Testis (tissue), 3 donors: ENCODE results near the gene TTC3. TPM values are rescaled to one million over a fixed set of nuclear protein-coding genes. Genes with fewer than 3 reads are reported as not detected.

Experiments
- DNase-seq: peaks from one replicate; pipeline ENCODE4 v3.0.0-alpha.2; 2019
- H3K27ac ChIP-seq, 2 donors: fragments of 200-600 bp; sonication (generic); one replicate each; pipeline ENCODE4 v1.5.1; 2019
- H3K27me3 ChIP-seq: fragments of 200-600 bp; sonication (generic); one replicate; pipeline ENCODE4 v1.5.1; 2019
- H3K36me3 ChIP-seq: fragments of 200-600 bp; sonication (generic); one replicate; pipeline ENCODE4 v1.5.1; 2017; ENCODE audit warnings: low read depth; ENCODE audit errors: missing control alignments
- H3K4me1 ChIP-seq: fragments of 200-600 bp; sonication (generic); one replicate; pipeline ENCODE4 v1.5.1; 2019
- H3K4me3 ChIP-seq, 2 donors: fragments of 200-600 bp; sonication (generic); one replicate each; pipeline ENCODE4 v1.5.1; 2017 to 2019
- H3K9me3 ChIP-seq: fragments of 200-600 bp; sonication (generic); one replicate; pipeline ENCODE4 v1.5.1; 2017
- POLR2A ChIP-seq: fragments of 450-650 bp; IDR thresholded peaks from one replicate; pipeline ENCODE4 v1.6.1; 2017; ENCODE audit warnings: antibody characterized with exemption, mild to moderate bottlenecking, moderate library complexity
- WGBS, 2 donors: methylation state at CpG; one replicate each; pipeline ENCODE4 v1.1.5; 2018; 5-methylcytosine and 5-hydroxymethylcytosine counted together
- intact Hi-C: fragments of 100-400 bp; cut with DNase I; formaldehyde crosslinking; loops from one replicate; pipeline ENCODE4 v1.15.1; 2023; ENCODE audit warnings: low total_unique reads
- polyA plus RNA-seq: library from polyadenylated mRNA; stranded (reverse); fragments of 350-450 nt; fragmentation: Illumina TruSeq; extraction: RNeasy Lipid Tissue Mini Kit (QIAGEN cat#74804); gene quantifications from one replicate; pipeline ENCODE4 v1.2.3, GENCODE V29; 2014; ENCODE audit warnings: low read depth, low replicate concordance; ENCODE audit not compliant: insufficient read depth
- total RNA-seq, 2 donors: library from RNA; depleted of rRNA; stranded (reverse); fragments of >200 nt; gene quantifications; one replicate each; pipeline ENCODE4 v1.2.3, GENCODE V29; 2016
- TF ChIP-seq, protein P1 (sequence below), 3 experiments: fragments of 450-650 bp in 2 of 3; fragments of 200-600 bp in 1 of 3; sonication (generic) in 1 of 3; IDR thresholded peaks; one replicate each; pipeline ENCODE4 v1.5.1; 2016 to 2019; ENCODE audit warnings: antibody characterized with exemption in 3 of 3, mild to moderate bottlenecking in 2 of 3, moderate library complexity in 1 of 3

The TTC3 gene
- total and polyA plus RNA-seq, 3 donors from 2014 or later, result 70.7 to 181 (median 154) TPM

DNA sequence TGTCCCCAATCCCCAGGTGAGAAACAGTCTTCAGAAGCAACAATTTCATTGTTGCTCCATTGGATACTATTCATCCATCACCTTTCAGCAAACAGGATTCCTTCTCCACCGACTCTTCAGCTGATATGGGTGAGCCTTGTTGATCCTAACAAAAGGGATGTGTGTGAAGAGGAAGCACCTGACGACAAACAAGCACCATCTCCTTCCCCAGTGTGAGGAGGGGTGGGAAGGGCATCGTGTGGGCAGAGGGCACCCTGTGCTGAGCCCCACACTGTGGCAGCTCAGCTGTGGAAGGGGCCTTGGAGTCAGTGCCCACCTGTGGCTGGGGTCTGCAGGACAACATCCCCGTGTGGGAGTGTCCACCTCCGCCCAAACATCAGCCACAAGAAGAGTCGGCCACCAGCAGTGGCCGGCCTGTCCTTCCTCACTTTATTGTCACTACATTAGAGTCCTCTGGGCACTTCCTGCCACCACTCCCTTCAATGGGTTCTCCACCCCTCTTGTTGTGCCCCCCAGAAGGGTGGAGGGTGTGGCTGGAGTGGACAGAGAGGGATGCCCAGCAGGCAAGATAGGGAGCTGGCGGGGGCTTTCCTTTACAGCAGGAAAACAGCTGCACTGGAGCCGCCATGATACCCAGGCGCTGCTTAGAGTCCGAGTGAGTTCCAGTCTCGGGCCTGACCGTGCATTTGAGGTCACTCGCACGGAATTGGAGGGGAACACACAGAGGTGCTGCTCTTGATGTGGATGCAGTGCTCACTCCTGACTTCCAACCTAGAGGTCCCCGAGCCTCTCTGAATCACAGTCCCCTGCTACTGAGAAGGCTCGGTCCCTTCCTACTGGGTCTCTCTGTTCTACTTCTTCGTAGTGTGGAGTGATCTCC, 153.2 kb downstream of the TTC3 start:
- no peaks in the 10 kb centered on the region for H3K27me3 ChIP-seq
- H3K27ac ChIP-seq, result no peak overlapping the region
- 85 to 96% methylated on average over 14 to 18 of the region's 18 CpGs for WGBS, 2 donors
- no peaks in the 10 kb centered on the region for H3K36me3 ChIP-seq
- H3K4me3 ChIP-seq, result no peak overlapping the region
- H3K9me3 ChIP-seq, result no peaks in the 10 kb centered on the region
- TF ChIP-seq, protein P1, sequence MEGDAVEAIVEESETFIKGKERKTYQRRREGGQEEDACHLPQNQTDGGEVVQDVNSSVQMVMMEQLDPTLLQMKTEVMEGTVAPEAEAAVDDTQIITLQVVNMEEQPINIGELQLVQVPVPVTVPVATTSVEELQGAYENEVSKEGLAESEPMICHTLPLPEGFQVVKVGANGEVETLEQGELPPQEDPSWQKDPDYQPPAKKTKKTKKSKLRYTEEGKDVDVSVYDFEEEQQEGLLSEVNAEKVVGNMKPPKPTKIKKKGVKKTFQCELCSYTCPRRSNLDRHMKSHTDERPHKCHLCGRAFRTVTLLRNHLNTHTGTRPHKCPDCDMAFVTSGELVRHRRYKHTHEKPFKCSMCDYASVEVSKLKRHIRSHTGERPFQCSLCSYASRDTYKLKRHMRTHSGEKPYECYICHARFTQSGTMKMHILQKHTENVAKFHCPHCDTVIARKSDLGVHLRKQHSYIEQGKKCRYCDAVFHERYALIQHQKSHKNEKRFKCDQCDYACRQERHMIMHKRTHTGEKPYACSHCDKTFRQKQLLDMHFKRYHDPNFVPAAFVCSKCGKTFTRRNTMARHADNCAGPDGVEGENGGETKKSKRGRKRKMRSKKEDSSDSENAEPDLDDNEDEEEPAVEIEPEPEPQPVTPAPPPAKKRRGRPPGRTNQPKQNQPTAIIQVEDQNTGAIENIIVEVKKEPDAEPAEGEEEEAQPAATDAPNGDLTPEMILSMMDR (IDR thresholded peaks at IDR 0.05), result no peak
- TF ChIP-seq POLR2A, result no peak
- H3K4me1 ChIP-seq, result no peaks in the 10 kb centered on the region
- intact Hi-C loops, result no loop called here
- DNase-seq, result peak; percentile 11

DNA sequence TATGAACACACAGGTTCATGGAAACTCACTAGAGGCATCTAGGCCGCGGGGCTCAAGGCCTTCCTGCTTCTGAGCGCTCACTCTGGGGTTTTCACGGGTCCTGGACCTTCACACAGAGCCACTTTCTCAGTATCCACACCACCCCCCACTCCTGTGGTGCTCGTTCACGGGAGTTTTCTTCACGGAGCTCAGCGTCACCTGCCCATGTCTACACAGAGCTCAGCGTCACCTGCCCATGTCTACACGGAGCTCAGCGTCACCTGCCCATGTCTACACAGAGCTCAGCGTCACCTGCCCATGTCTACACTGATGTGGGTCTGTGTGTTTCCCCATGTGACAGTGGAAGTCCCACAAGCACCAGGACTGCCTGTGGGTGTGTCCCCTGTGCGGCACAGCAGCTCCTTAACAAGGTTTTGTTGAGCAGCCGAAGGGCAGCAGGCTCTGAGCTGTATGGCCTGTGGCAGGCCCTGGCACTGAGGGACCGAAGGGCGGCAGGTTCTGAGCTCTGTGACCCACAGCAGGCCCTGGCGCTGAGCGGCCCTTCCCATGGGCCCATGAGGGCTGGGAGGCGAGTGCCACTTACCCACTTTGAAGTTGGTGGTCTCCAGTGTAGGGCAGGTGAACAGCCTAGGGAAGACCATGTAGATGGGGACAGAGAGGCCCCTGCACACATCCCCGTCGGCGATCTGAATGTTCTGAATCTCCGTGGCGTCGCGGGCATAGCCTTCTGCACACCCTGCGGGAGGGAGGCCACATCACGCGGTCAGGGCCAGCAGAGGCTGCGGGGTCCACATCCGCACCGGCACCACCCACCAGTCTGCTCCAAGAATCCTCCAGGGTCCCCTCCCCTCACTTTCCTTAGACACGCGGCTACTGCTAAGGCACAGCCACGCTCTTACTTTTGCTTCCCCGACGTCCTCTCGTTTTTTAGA, 154.3 kb downstream of the TTC3 start:
- intact Hi-C loops, result no loop called here
- H3K4me1 ChIP-seq, result no peaks in the 10 kb centered on the region
- TF ChIP-seq, protein P1 (IDR thresholded peaks at IDR 0.05), result no peak
- no peak for TF ChIP-seq POLR2A
- no peak overlapping the region for H3K27ac ChIP-seq
- H3K4me3 ChIP-seq, result no peak overlapping the region
- no peaks in the 10 kb centered on the region for H3K36me3 ChIP-seq
- no peaks in the 10 kb centered on the region for H3K27me3 ChIP-seq
- DNase-seq, result peak; percentile 10
- WGBS, 2 donors, result 94 to 97% methylated on average over 24 to 37 of the region's 38 CpGs
- H3K9me3 ChIP-seq, result no peaks in the 10 kb centered on the region

DNA sequence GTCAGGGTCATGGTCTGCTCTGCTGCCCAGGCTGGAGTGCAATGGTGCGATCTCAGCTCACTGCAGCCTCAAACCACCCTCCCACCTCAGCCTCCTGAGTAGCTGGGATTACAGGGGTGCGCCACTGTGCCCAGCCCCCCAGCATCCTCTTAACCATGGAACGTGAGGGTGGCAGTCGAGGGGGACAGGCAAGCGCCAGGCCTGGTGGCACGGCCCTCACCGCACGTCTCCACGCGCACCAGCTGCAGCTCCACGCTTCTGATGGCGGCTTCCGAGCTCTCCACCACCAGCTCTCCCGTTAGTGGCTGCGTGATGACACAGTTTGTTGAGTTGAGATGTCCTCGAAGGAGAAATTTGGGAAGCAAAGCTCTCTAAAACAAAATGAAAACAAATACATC, 154.9 kb downstream of the TTC3 start:
- Histone ChIP-seq H3K27me3 (no peaks in the 10 kb centered on the region), H3K4me3 (no peak overlapping the region), H3K27ac (no peak overlapping the region), H3K4me1 (no peaks in the 10 kb centered on the region), H3K9me3 (no peaks in the 10 kb centered on the region), H3K36me3 (no peaks in the 10 kb centered on the region)
- 94 to 99% methylated on average over 13 to 16 of the region's 16 CpGs for WGBS, 2 donors
- intact Hi-C loops, result no loop called here
- TF ChIP-seq, protein P1 (IDR thresholded peaks at IDR 0.05), result no peak
- TF ChIP-seq POLR2A, result no peak
- DNase-seq, result no peak

DNA sequence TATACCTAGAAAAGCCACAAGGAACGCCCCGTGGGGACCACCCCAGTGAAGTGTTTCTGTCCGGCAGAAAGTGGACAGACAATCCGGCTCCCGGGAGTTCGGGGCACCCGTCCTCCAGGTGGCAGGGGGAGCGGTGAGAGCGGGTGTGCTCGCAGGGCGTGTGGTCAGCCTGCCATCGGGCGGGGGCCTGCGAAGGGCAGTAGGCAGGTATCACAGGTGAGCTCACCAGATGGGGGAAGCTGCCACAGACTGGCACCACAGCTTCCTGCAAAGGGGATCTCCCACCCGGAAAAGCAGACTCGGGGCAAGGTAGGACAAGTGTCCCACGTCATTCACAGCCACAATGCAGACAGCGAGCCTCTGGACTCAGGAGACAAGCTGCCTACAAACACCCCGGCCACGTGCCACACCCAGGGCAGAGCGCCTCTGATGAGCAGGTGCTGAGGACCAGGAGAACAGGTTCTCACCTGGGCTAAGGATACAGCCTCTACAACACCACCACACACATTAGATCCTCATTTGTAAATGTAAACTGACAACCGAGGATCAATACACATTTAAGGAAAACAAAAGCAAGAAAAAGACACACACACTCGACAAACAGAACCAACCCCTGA, 157.7 kb downstream of the TTC3 start:
- H3K27ac ChIP-seq, result no peak overlapping the region
- no peak overlapping the region for H3K4me3 ChIP-seq
- WGBS, 2 donors, result 92 to 94% methylated on average over 21 to 23 of the region's 23 CpGs
- no peak for DNase-seq
- no peaks in the 10 kb centered on the region for H3K9me3 ChIP-seq
- H3K36me3 ChIP-seq, result no peaks in the 10 kb centered on the region
- intact Hi-C loops, result no loop called here
- no peaks in the 10 kb centered on the region for H3K4me1 ChIP-seq
- TF ChIP-seq, protein P1 (IDR thresholded peaks at IDR 0.05), result no peak
- no peak for TF ChIP-seq POLR2A
- no peaks in the 10 kb centered on the region for H3K27me3 ChIP-seq
